ENCODE data around the gene GNAZ.
"Not testable (repeated sequence)": the region's sequence is repeated elsewhere in the genome, so short reads cannot be mapped to it uniquely, and the experiment has no call there.

The GNAZ gene

DNA sequence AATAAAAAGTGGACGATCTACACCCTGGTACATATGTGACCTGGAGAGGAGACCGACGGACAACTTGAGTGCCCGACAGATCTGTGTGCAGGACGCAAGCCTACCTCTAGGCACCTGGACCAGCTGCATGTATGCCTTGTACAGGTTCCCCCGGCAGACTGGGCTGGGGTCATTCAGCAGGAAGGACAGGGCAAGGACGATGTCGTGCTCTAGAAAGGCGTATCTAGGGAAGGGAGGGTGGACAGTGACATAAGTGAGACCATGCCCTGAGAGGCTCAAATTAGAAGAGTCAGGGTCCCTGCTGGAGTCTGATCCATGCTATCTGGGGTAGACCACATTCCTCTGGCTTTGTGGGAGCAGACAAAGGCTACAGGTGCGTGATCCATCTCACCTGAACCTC is 63.6 kb downstream of the GNAZ start:
- no peak for DNase-seq (ENCODE audit: low read depth)

DNA sequence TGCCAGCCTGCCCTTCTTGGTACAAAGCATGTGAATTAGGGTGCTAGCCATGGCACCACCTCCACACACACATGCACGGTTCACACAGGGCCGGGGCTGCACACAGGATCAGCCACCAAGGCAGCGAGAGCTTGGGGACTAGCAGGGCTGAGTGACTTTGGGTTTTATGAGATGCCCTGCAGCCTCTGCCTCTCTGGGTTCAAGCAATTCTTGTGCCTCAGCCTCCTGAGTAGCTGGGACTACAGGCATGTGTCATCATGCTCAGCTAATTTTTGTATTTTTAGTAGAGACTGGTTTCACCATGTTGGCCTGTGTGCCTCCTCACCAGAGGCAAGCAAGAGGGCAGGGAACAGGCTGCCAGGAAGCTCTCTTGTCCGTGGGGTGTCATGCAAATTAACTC is 66.7 kb downstream of the GNAZ start:
- DNase-seq (ENCODE audit: low read depth), result not testable (repeated sequence)

GRCh38 chr22:23137468-23137867 is 67.1 kb downstream of the GNAZ start:
- no peak for DNase-seq (ENCODE audit: low read depth)

DNA sequence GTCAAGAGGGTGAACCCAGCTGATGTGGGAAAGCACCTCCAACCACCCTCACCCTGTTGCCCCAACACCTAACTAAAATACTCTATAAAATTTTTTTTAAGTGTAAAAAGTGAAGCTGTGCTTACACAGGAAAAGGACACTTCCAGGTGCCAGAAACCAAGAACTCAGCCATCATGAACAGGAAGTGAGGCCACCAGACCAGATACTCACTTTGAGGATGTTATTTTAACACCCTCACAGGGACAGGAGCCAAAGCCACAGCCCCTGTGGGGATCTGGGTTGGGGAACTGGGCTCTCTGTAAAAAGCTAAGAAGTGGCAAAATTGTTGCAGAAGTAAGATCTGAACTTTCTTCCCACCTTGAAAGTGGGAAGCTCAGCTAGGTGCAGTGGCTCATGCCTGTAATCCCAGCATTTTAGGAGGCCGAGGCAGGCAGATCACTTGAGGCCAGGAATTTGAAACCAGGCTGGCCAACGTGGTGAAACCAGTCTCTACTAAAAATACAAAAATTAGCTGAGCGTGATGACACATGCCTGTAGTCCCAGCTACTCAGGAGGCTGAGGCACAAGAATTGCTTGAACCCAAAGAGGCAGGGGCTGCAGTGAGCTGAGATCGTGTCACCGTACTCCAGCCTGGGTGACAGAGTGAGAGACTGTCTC is 67.7 kb downstream of the GNAZ start:
- no peak for DNase-seq (ENCODE audit: low read depth)

DNA sequence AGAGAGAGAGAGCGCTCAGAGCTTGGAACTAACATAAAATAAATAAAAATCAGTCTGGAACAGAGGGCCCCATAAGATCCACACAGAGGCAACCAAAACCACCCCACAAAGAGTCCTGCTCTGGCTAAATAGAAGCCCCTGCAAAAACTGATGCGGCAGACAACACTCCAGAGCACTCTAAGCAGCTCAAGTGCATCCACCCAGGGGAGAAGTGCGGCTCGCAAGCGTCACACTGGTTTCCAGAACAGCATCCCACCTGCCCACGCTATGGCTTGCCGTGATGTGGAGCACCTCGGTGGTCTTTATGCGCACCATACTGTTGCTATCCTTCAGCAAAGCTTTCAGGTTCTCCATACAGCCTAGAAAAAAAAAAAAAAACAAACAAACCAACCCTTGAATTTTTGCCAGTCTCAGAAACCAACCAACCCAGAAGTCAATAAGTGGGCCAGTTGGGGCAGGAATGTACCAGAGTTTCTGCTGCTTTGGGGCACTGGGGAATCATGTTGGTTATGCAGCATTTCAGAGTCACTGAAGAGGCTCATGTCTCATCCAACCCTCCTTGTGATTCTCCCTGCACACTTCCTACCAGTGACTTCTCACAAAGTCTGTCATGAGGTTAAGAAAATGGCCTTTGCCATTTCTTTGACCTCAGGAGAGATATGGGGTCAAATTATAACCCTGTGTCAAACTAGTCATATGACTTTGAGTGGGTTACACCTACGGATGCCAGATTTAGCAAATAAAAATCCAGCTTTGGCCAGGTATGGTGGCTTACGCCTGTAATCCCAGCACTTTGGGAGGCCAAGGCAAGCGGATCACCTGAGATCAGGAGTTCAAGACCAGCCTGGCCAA is 68.5 kb downstream of the GNAZ start:
- DNase-seq (ENCODE audit: low read depth), result no peak

GRCh38 chr22:23140385-23140784 is 70.1 kb downstream of the GNAZ start:
- no peak for DNase-seq (ENCODE audit: low read depth)

GRCh38 chr22:23142546-23143105 is 72.3 kb downstream of the GNAZ start:
- DNase-seq (ENCODE audit: low read depth), result no peak

DNA sequence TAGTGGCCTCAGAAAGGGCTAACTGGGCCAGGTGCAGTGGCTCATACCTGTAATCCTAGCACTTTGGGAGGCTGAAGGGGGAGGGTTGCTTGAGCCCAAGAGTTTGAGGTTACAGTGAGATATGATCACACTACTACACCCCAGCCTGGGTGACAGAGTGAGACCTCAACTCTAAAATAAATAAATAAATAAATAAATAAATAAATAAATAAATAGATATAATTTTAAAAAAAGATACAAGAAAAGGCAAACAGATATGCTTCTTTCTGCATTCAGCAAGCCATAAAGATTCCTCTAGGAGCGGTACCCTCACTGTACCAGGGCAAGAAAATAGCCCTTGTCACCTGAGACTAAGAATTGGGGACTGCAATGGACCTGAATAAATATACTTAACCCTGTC is 72.8 kb downstream of the GNAZ start:
- no peak for DNase-seq (ENCODE audit: low read depth)

GRCh38 chr22:23144432-23144831 is 74.1 kb downstream of the GNAZ start:
- no peak for DNase-seq (ENCODE audit: low read depth)

DNA sequence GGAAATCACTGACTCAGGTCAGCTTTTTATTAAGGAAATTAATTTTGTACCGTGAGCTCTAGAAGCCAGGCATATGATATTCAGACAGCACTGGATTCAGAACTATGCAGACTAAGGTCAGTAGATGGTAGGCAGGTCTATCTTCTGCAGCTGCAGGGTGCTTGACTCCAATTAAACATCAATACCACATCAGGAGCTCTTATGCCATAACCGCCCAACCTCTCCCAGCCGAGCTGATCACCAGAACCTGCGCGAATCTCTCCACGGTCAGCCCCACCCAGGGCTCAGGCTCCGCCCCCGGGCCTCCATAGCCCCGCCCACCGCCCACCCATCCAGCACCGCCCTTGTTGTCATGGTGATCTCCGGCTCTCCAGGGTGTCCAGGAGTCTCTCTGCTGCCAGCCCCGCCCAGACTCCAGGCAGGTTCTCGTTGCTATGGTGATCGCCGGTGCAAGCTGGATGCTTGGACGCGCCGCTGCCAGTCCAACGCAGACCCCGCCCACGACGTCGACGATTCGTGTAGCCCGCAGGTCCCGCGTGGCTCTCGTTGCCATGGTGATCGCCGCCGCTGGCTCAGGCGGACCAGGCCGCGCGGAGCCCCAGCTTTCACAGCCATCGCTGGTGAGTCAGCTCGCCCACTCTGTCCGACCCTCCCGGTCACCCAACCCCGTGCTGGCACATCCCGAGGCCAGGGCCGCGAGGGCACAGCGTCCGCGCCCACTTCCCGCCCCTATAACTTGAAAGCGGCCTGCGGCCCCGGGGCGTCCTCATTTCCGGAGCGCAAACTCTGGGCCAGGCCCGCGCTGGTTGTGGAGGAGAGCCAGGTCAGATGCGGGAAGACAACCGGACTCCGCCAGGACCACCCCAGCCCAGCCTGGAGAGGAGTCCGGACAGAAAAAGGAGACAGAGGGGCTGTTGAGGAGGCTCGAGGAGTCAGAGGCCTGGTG is 74.9 kb downstream of the GNAZ start, which contains the start of gene RAB36:
Gene RAB36, plus strand, starts transcription at position 546 of the 946 bp plus-strand sequence. CDS start 1,140 bp downstream, outside the sequence.
- no peak for DNase-seq (ENCODE audit: low read depth)

DNA sequence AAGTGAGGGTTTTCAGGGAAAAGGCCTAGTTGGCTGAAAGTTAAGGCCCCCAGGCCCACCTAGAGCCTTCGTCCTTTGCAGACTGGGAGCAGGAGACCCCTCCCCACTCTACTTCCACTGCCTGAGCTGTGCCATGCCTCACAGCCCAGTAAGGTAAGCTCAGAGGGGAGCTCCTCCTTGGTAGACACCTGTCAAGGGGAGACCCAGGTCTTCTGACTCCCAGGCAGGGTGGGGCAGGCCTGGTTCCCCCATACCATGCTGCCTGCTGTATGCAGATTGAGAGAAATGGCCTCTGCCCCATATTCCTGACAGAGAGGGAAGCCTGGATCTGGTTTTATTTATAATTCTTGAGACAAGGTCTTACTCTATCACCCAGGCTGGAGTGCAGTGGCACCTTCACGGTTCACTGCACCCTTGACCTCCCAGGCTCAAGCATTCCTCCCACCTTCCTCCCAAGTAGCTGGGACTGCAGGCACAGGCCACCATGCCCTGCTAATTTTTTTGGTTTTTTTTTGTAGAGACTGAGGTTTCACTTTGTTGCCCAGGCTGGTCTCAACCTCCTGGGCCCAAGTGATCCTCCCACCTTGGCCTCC is 75.7 kb downstream of the GNAZ start:
- no peak for DNase-seq (ENCODE audit: low read depth)

- no peak for DNase-seq (ENCODE audit: low read depth)
Observed at GRCh38 chr22:23146478-23147205, 76.3 kb downstream of the GNAZ start.

GRCh38 chr22:23147617-23148387 is 77.5 kb downstream of the GNAZ start:
- no peak for DNase-seq (ENCODE audit: low read depth)

- no peak for DNase-seq (ENCODE audit: low read depth)
Observed at GRCh38 chr22:23149743-23150238, 79.5 kb downstream of the GNAZ start.

DNA sequence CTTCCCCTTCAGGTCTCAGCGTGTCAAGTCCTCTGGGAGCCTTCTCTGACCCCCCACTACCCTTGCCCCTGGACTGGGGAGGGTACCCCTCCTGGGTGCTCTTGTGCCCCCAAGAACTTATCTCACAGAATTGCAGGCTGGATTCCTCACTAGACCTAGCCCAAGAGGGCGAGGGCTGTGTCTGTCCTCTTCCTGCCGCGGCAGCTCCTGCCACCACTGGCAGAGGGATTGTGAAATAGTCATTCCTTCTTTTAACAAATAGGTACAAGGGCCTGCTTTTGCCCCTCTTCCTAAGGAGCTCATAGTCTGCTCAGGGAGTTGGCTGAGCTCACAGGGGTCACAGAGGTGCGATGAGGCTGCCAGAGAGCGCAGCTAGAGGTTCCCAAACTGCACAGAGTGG is 80.4 kb downstream of the GNAZ start:
- DNase-seq (ENCODE audit: low read depth), result no peak

- no peak for DNase-seq (ENCODE audit: low read depth)
Observed at GRCh38 chr22:23151827-23152226, 81.5 kb downstream of the GNAZ start.

- no peak for DNase-seq (ENCODE audit: low read depth)
Observed at GRCh38 chr22:23152238-23153114, 82.2 kb downstream of the GNAZ start.

- no peak for DNase-seq (ENCODE audit: low read depth)
Observed at GRCh38 chr22:23153994-23154393, 83.7 kb downstream of the GNAZ start.

GRCh38 chr22:23154461-23154860 is 84.1 kb downstream of the GNAZ start:
- no peak for DNase-seq (ENCODE audit: low read depth)
